GM23338 (cell line): Measurements from ENCODE around the gene KCNJ10. TPM values are rescaled to one million over a fixed set of nuclear protein-coding genes. Genes with fewer than 3 reads are reported as not detected.
A peak's percentile ranks its signal among the peaks of the same experiment; 100 is the strongest.

Experiments
- ATAC-seq: fragments of 200-7000 bp; cut with Tn5 transposase; 3 replicates; pipeline ENCODE4 v1.9.1; 2020
- DNase-seq: peaks from one replicate; pipeline ENCODE4 v3.0.0-alpha.2; 2015; ENCODE audit warnings: low spot score
- H2AFZ ChIP-seq: fragments of 200-600 bp; sonication (generic); 2 replicates; pipeline ENCODE4 v1.8.0; 2016; ENCODE audit warnings: antibody characterized with exemption, mild to moderate bottlenecking, moderate library complexity
- H3F3A ChIP-seq: fragments of 200-600 bp; sonication (generic); replicated peaks from 2 replicates; pipeline ENCODE4 v1.8.0; 2017; ENCODE audit warnings: antibody characterized with exemption, mixed run types, low read depth
- H3K27ac ChIP-seq: fragments of 200-600 bp; sonication (generic); 2 replicates; pipeline ENCODE4 v1.6.1; 2016; ENCODE audit warnings: low read depth
- H3K27me3 ChIP-seq: fragments of 200-600 bp; sonication (generic); 2 replicates; pipeline ENCODE4 v1.8.0; 2016; ENCODE audit warnings: mild to moderate bottlenecking, mixed run types, moderate library complexity; ENCODE audit not compliant: insufficient read depth
- H3K36me3 ChIP-seq: fragments of 200-600 bp; sonication (generic); 2 replicates; pipeline ENCODE4 v1.8.0; 2016; ENCODE audit warnings: mild to moderate bottlenecking; ENCODE audit not compliant: insufficient read depth
- H3K4me1 ChIP-seq: fragments of 200-600 bp; sonication (generic); 2 replicates; pipeline ENCODE4 v1.8.0; 2016; ENCODE audit warnings: mild to moderate bottlenecking, moderate library complexity; ENCODE audit not compliant: insufficient read depth
- H3K4me2 ChIP-seq: fragments of 200-600 bp; sonication (generic); 2 replicates; pipeline ENCODE4 v1.7.1; 2017; ENCODE audit warnings: mixed run types
- H3K4me3 ChIP-seq: fragments of 200-600 bp; sonication (generic); 2 replicates; pipeline ENCODE4 v1.6.1; 2016; ENCODE audit warnings: mixed run types
- H3K79me2 ChIP-seq: fragments of 200-600 bp; sonication (generic); replicated peaks from 2 replicates; pipeline ENCODE4 v1.8.0; 2017; ENCODE audit warnings: mild to moderate bottlenecking; ENCODE audit not compliant: insufficient read depth
- H3K9me2 ChIP-seq: fragments of 200-600 bp; sonication (generic); 2 replicates; pipeline ENCODE4 v1.8.0; 2017; ENCODE audit not compliant: insufficient read depth
- H4K20me1 ChIP-seq: fragments of 200-600 bp; sonication (generic); replicated peaks from 2 replicates; pipeline ENCODE4 v1.8.0; 2017; ENCODE audit warnings: mild to moderate bottlenecking; ENCODE audit not compliant: insufficient read depth
- H3K27ac Mint-ChIP-seq: 2 replicates; pipeline ENCODE4 v1.8.0; 2020; ENCODE audit warnings: inconsistent platforms, mild to moderate bottlenecking, moderate library complexity, mixed read lengths
- H3K27me3 Mint-ChIP-seq: 3 replicates; pipeline ENCODE4 v1.8.0; 2022; ENCODE audit warnings: low read depth, mild to moderate bottlenecking, moderate library complexity, mixed read lengths, inconsistent platforms; ENCODE audit not compliant: insufficient read depth, poor library complexity
- H3K36me3 Mint-ChIP-seq: 3 replicates; pipeline ENCODE4 v1.8.0; 2021; ENCODE audit warnings: low read depth, mild to moderate bottlenecking, inconsistent platforms, moderate library complexity, mixed read lengths
- H3K4me1 Mint-ChIP-seq: 3 replicates; pipeline ENCODE4 v1.8.0; 2020; ENCODE audit warnings: mild to moderate bottlenecking, inconsistent platforms, mixed read lengths
- H3K4me3 Mint-ChIP-seq: 3 replicates; pipeline ENCODE4 v1.8.0; 2021; ENCODE audit warnings: moderate library complexity, mild to moderate bottlenecking, inconsistent platforms, mixed read lengths
- H3K9me3 Mint-ChIP-seq: 3 replicates; pipeline ENCODE4 v1.8.0; 2020; ENCODE audit warnings: moderate library complexity, mild to moderate bottlenecking, inconsistent platforms, mixed read lengths
- CREB1 ChIP-seq: fragments of 250-450 bp; sonication (Bioruptor Pico); IDR thresholded peaks from 2 replicates; pipeline ENCODE4 v1.5.0; 2020; ENCODE audit warnings: low read depth, mild to moderate bottlenecking, moderate library complexity
- ETS1 ChIP-seq: IDR thresholded peaks from 2 replicates; pipeline ENCODE4 v1.6.1; 2016; ENCODE audit warnings: antibody characterized with exemption
- EZH2 ChIP-seq: fragments of 200-600 bp; sonication (generic); IDR thresholded peaks from one replicate; pipeline ENCODE4 v1.8.0; 2017; ENCODE audit warnings: antibody characterized with exemption, mild to moderate bottlenecking, low read depth; ENCODE audit not compliant: unreplicated experiment
- JUNB ChIP-seq: IDR thresholded peaks from one replicate; pipeline ENCODE4 v1.6.1; 2016; ENCODE audit warnings: antibody characterized with exemption; ENCODE audit not compliant: unreplicated experiment
- NANOG ChIP-seq: IDR thresholded peaks from 2 replicates; pipeline ENCODE4 v1.6.1; 2016; ENCODE audit warnings: antibody characterized with exemption, borderline replicate concordance
- POLR2AphosphoS5 ChIP-seq: IDR thresholded peaks from 2 replicates; pipeline ENCODE4 v1.6.1; 2016; ENCODE audit warnings: antibody characterized with exemption, low read depth
- REST ChIP-seq: IDR thresholded peaks from one replicate; pipeline ENCODE4 v1.6.1; 2018; ENCODE audit warnings: antibody characterized with exemption; ENCODE audit not compliant: unreplicated experiment
- ZNF114 ChIP-seq: fragments of 250-450 bp; sonication (Bioruptor Pico); IDR thresholded peaks from 2 replicates; pipeline ENCODE4 v1.5.0; 2020; ENCODE audit warnings: mild to moderate bottlenecking, moderate library complexity
- ZNF331 ChIP-seq: fragments of 250-450 bp; sonication (Bioruptor Pico); IDR thresholded peaks from 2 replicates; pipeline ENCODE4 v1.5.0; 2020; ENCODE audit warnings: low read depth, mild to moderate bottlenecking, moderate library complexity
- polyA plus RNA-seq: library from polyadenylated mRNA; unstranded; fragments of >200 nt; fragmentation: Nextera tagmentation; extraction: Ambion mirVana; gene quantifications from 2 replicates; pipeline ENCODE4 v1.2.1, GENCODE V29; 2016
- total RNA-seq: library from RNA; depleted of rRNA; stranded (reverse); fragments of >200 nt; shearing (Covaris generic); gene quantifications from 2 replicates; pipeline ENCODE4 v1.2.3, GENCODE V29; 2014
- TF ChIP-seq, protein P1 (sequence below), 2 experiments: fragments of 200-600 bp in 1 of 2; sonication (generic) in 1 of 2; conservative IDR thresholded peaks; 2 replicates each; pipeline versions ENCODE4 v1.5.1 to v1.6.1; 2016 to 2017; ENCODE audit warnings: antibody characterized with exemption in 2 of 2, low read depth in 2 of 2, mild to moderate bottlenecking in 2 of 2, moderate library complexity in 1 of 2

The KCNJ10 gene
- total and polyA plus RNA-seq, 2 experiments from 2014 or later, result 1.4 to 2.8 TPM

- no peak for TF ChIP-seq REST
- TF ChIP-seq JUNB, result no peak
- TF ChIP-seq POLR2AphosphoS5, result no peak
Observed at GRCh38 chr1:159968901-159969300, 101.1 kb downstream of the KCNJ10 start (continued).

- no peaks in the 10 kb centered on the region for H3K36me3 ChIP-seq
- peaks cover 4% of the 10 kb centered on the region for H3K27me3 Mint-ChIP-seq
- no peaks in the 10 kb centered on the region for H3F3A ChIP-seq
- no peaks in the 10 kb centered on the region for H3K27me3 ChIP-seq
- H3K4me1 Mint-ChIP-seq, result peaks cover 2% of the 10 kb centered on the region; the same call in 2 of the 3 replicates
- H3K79me2 ChIP-seq, result no peaks in the 10 kb centered on the region
- H3K9me3 Mint-ChIP-seq, result no peaks in the 10 kb centered on the region
- no peak for TF ChIP-seq EZH2
- H3K4me1 ChIP-seq, result peaks cover 9% of the 10 kb centered on the region; the same call in 1 of the 2 replicates
- ATAC-seq (no peak), DNase-seq (no peak)
- no peak overlapping the region for H3K4me2 ChIP-seq
- H3K27ac ChIP-seq, result no peak overlapping the region
- H3K4me3 ChIP-seq, result no peak overlapping the region
- H2AFZ ChIP-seq, result peak overlapping the region; percentile 80; the same call in 1 of the 2 replicates
- no peaks in the 10 kb centered on the region for H4K20me1 ChIP-seq
- H3K27ac Mint-ChIP-seq, result no peak overlapping the region
- no peaks in the 10 kb centered on the region for H3K36me3 Mint-ChIP-seq
- H3K9me2 ChIP-seq, result no peaks in the 10 kb centered on the region
- no peak overlapping the region for H3K4me3 Mint-ChIP-seq
Observed at GRCh38 chr1:159965263-159965662, 104.7 kb downstream of the KCNJ10 start.

DNA sequence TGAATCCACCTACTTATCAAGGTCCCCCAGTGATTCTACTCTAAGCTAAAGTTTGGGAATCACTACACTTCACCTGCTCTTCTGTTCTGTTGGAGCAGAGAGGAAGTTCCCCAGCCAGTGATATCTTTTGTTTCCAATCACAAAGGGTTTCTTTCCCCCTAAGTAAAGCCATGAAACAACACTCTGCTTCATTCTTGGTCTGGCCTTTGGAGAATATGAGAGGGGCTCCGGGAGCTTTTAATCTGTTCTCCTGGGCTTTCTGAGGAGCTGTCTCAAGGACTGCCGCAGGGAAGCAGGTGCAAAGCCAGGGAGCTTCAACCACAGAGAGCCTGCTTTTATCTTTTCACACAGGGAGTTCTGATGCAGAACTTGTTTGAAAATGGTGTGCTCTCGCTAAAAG, 105.8 kb downstream of the KCNJ10 start:
- Histone ChIP-seq H3F3A (no peaks in the 10 kb centered on the region), H3K4me3 (no peak overlapping the region), H3K9me2 (no peaks in the 10 kb centered on the region), H3K4me1 (peaks cover 9% of the 10 kb centered on the region; the same call in 1 of the 2 replicates), H3K4me2 (no peak overlapping the region), H3K27ac (no peak overlapping the region), H3K79me2 (no peaks in the 10 kb centered on the region), H4K20me1 (no peaks in the 10 kb centered on the region), H3K36me3 (no peaks in the 10 kb centered on the region), H2AFZ (peak overlapping the region; percentile 80), H3K27me3 (no peaks in the 10 kb centered on the region)
- Mint-ChIP-seq H3K27ac (no peak overlapping the region), H3K27me3 (peaks cover 4% of the 10 kb centered on the region), H3K9me3 (no peaks in the 10 kb centered on the region), H3K36me3 (no peaks in the 10 kb centered on the region), H3K4me3 (no peak overlapping the region), H3K4me1 (peaks cover 2% of the 10 kb centered on the region)
- no peak for DNase-seq
- ATAC-seq, result peak; percentile 48
- TF ChIP-seq POLR2AphosphoS5 (no peak), EZH2 (no peak), ETS1 (no peak), CREB1 (no peak), ZNF114 (CRISPR knock-in tag) (no peak), REST (no peak), JUNB (no peak), NANOG (no peak), ZNF331 (CRISPR knock-in tag) (no peak)
- TF ChIP-seq, protein P1, sequence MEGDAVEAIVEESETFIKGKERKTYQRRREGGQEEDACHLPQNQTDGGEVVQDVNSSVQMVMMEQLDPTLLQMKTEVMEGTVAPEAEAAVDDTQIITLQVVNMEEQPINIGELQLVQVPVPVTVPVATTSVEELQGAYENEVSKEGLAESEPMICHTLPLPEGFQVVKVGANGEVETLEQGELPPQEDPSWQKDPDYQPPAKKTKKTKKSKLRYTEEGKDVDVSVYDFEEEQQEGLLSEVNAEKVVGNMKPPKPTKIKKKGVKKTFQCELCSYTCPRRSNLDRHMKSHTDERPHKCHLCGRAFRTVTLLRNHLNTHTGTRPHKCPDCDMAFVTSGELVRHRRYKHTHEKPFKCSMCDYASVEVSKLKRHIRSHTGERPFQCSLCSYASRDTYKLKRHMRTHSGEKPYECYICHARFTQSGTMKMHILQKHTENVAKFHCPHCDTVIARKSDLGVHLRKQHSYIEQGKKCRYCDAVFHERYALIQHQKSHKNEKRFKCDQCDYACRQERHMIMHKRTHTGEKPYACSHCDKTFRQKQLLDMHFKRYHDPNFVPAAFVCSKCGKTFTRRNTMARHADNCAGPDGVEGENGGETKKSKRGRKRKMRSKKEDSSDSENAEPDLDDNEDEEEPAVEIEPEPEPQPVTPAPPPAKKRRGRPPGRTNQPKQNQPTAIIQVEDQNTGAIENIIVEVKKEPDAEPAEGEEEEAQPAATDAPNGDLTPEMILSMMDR (conservative IDR thresholded peaks at IDR 0.05; ENCODE audit: low read depth in 2 of 2), result no peak
